Measurements from ENCODE around the gene CCDC89.
"Not testable (repeated sequence)": the region's sequence is repeated elsewhere in the genome, so short reads cannot be mapped to it uniquely, and the experiment has no call there.

Gene CCDC89

GRCh38 chr11:85673393-85673792 is 12.6 kb downstream of the CCDC89 start:
- no peak for TF ChIP-seq CTCF (IDR thresholded peaks at IDR 0.05; ENCODE audit: low read depth, low read length, missing control alignments)
- H3K4me3 ChIP-seq (ENCODE audit: low read depth, low read length): no peak overlapping the region

GRCh38 chr11:85672105-85672902 is 13.7 kb downstream of the CCDC89 start:
- DNase-seq (ENCODE audit: low read depth): no peak
- H3K4me3 ChIP-seq (ENCODE audit: low read depth, low read length): no peak overlapping the region
- TF ChIP-seq CTCF (IDR thresholded peaks at IDR 0.05; ENCODE audit: low read depth, low read length, missing control alignments): no peak

More at GRCh38 chr11:85673393-85673792, 12.6 kb downstream of the CCDC89 start:
- DNase-seq (ENCODE audit: low read depth): no peak

GRCh38 chr11:85670949-85671663 is 14.9 kb downstream of the CCDC89 start:
- H3K4me3 ChIP-seq (ENCODE audit: low read depth, low read length); DNase-seq (ENCODE audit: low read depth): not testable (repeated sequence)

- H3K4me3 ChIP-seq (ENCODE audit: low read depth, low read length): no peak overlapping the region
- DNase-seq (ENCODE audit: low read depth): no peak
- no peak for TF ChIP-seq CTCF (IDR thresholded peaks at IDR 0.05; ENCODE audit: low read depth, low read length, missing control alignments)
Observed at GRCh38 chr11:85668157-85668556, 17.8 kb downstream of the CCDC89 start.

GRCh38 chr11:85666687-85667086 is 19.3 kb downstream of the CCDC89 start:
- no peak for TF ChIP-seq CTCF (IDR thresholded peaks at IDR 0.05; ENCODE audit: low read depth, low read length, missing control alignments)
- no peak overlapping the region for H3K4me3 ChIP-seq (ENCODE audit: low read depth, low read length)

GRCh38 chr11:85665733-85666132 is 20.3 kb downstream of the CCDC89 start:
- TF ChIP-seq CTCF (IDR thresholded peaks at IDR 0.05; ENCODE audit: low read depth, low read length, missing control alignments): no peak
- no peak overlapping the region for H3K4me3 ChIP-seq (ENCODE audit: low read depth, low read length)
- no peak for DNase-seq (ENCODE audit: low read depth)

More at GRCh38 chr11:85666687-85667086, 19.3 kb downstream of the CCDC89 start:
- DNase-seq (ENCODE audit: low read depth): no peak

GRCh38 chr11:85664615-85665481 is 21.1 kb downstream of the CCDC89 start, which contains the start of gene CREBZF:
TSS of gene CREBZF (minus strand) at chr11:85665129. CDS start at chr11:85664875, 254 bp downstream.
- peak within 1 kb of the TSS; percentile 69 for H3K4me3 ChIP-seq (ENCODE audit: low read depth, low read length)
- DNase-seq (ENCODE audit: low read depth): peak; percentile 84
- no peak for TF ChIP-seq CTCF (IDR thresholded peaks at IDR 0.05; ENCODE audit: low read depth, low read length, missing control alignments)
